HG03066 (cell line): ENCODE measurements around the gene CLEC10A.
"Not testable (repeated sequence)": the region's sequence is repeated elsewhere in the genome, so short reads cannot be mapped to it uniquely, and the experiment has no call there.

Source experiments
- ATAC-seq: cut with Tn5 transposase; IDR thresholded peaks from one replicate; pipeline ENCODE4 v1.9.1; 2021; ENCODE audit warnings: low read depth; ENCODE audit not compliant: unreplicated experiment

Gene CLEC10A

GRCh38 chr17:7079581-7080455 lies at the start of gene CLEC10A:
Gene CLEC10A, minus strand, starts transcription at chr17:7080251. Its CDS starts 1,439 bp downstream, at chr17:7078812.
- no peak for ATAC-seq

GRCh38 chr17:7129311-7129710 lies 49.3 kb upstream of the CLEC10A start:
- no peak for ATAC-seq

- no peak for ATAC-seq
These were observed 48.1 kb upstream of the CLEC10A start for GRCh38 chr17:7128160-7128559.

- ATAC-seq, result not testable (repeated sequence)
These were observed 47.5 kb upstream of the CLEC10A start for GRCh38 chr17:7127501-7127900.

GRCh38 chr17:7126386-7126785 lies 46.3 kb upstream of the CLEC10A start:
- ATAC-seq, result not testable (repeated sequence)

- no peak for ATAC-seq
These were observed 44.9 kb upstream of the CLEC10A start for GRCh38 chr17:7124923-7125322.

GRCh38 chr17:7123844-7124243 lies 43.8 kb upstream of the CLEC10A start:
- no peak for ATAC-seq

- ATAC-seq, result no peak
These were observed 42.3 kb upstream of the CLEC10A start for GRCh38 chr17:7122381-7122780.

GRCh38 chr17:7120635-7121034 lies 40.6 kb upstream of the CLEC10A start:
- ATAC-seq, result not testable (repeated sequence)

- no peak for ATAC-seq
These were observed 40.1 kb upstream of the CLEC10A start for GRCh38 chr17:7120123-7120522.

- no peak for ATAC-seq
These were observed 39.3 kb upstream of the CLEC10A start for GRCh38 chr17:7119314-7119713.

GRCh38 chr17:7114875-7115614 lies 35.0 kb upstream of the CLEC10A start:
- no peak for ATAC-seq

GRCh38 chr17:7114241-7114874 lies 34.3 kb upstream of the CLEC10A start, which contains the start of gene ASGR2:
Gene ASGR2, minus strand, starts transcription at chr17:7114822. Its CDS starts 582 bp downstream, at chr17:7114240.
- ATAC-seq, result no peak

- no peak for ATAC-seq
These were observed 33.4 kb upstream of the CLEC10A start for GRCh38 chr17:7113273-7114071.

- no peak for ATAC-seq
These were observed 32.6 kb upstream of the CLEC10A start for GRCh38 chr17:7112510-7113108.

GRCh38 chr17:7111784-7112509 lies 31.9 kb upstream of the CLEC10A start:
- ATAC-seq, result no peak

- no peak for ATAC-seq
These were observed 30.7 kb upstream of the CLEC10A start for GRCh38 chr17:7110617-7111306.

GRCh38 chr17:7109461-7110322 lies 29.6 kb upstream of the CLEC10A start:
- ATAC-seq, result no peak
